Activated B cell treated with CpG ODN at 0.5 μM for 24 hours (primary cell): Measurements from ENCODE around the gene PRPH. TPM values are rescaled to one million over a fixed set of nuclear protein-coding genes. Genes with fewer than 3 reads are reported as not detected.
"Not testable (repeated sequence)": the region's sequence is repeated elsewhere in the genome, so short reads cannot be mapped to it uniquely, and the experiment has no call there.

Experiments used
- ATAC-seq: fragments of 200-7000 bp; cut with Tn5 transposase; one replicate; pipeline ENCODE4 v1.10.0; 2021; ENCODE audit warnings: low read depth, mild to moderate bottlenecking, moderate library complexity
- CTCF ChIA-PET: fragments of 350-600 bp; sonication (Branson Sonifier 250); formaldehyde crosslinking; loops from one replicate; lab custom pipeline; 2021; ENCODE audit warnings: antibody characterized with exemption; lab: Charles Lee
- POLR2A ChIA-PET: fragments of 350-600 bp; sonication (Branson Sonifier 250); formaldehyde crosslinking; loops from one replicate; lab custom pipeline; 2021; ENCODE audit warnings: antibody characterized with exemption; lab: Charles Lee
- DNase-seq: peaks from one replicate; pipeline ENCODE4 v3.0.0; 2022
- H3K27ac Mint-ChIP-seq: one replicate; pipeline ENCODE4 v1.8.0; 2020; ENCODE audit warnings: mixed read lengths
- H3K27me3 Mint-ChIP-seq: one replicate; pipeline ENCODE4 v1.8.0; 2021; ENCODE audit warnings: mixed read lengths
- H3K36me3 Mint-ChIP-seq: one replicate; pipeline ENCODE4 v1.8.0; 2021; ENCODE audit warnings: low read depth, mixed read lengths
- H3K4me1 Mint-ChIP-seq: one replicate; pipeline ENCODE4 v1.8.0; 2021; ENCODE audit warnings: mixed read lengths
- H3K4me3 Mint-ChIP-seq: one replicate; pipeline ENCODE4 v1.8.0; 2020; ENCODE audit warnings: mild to moderate bottlenecking, mixed read lengths
- H3K9me3 Mint-ChIP-seq: one replicate; pipeline ENCODE4 v1.8.0; 2020; ENCODE audit warnings: mixed read lengths
- CTCF ChIP-seq: fragments of 200-600 bp; IDR thresholded peaks from one replicate; pipeline ENCODE4 v1.8.0; 2022; ENCODE audit warnings: antibody characterized with exemption, mild to moderate bottlenecking
- intact Hi-C: fragments of 100-400 bp; cut with micrococcal nuclease; formaldehyde crosslinking; loops from one replicate; pipeline ENCODE4 v1.15.1; 2024
- total RNA-seq: library from RNA; stranded (reverse); gene quantifications from 2 replicates; pipeline ENCODE4 v1.2.3, GENCODE V29; 2022

Gene PRPH
- total RNA-seq, 1 donor from 2014 or later = not detected

- no peak for TF ChIP-seq CTCF
- DNase-seq (no peak), ATAC-seq (no peak)
- intact Hi-C loops = no loop called here
- POLR2A ChIA-PET = interaction anchor here (1.4 kb wide), 1 partner anchor 12 kb away, joined by 6 read pairs; no protein-coding TSS in a partner anchor
- Mint-ChIP-seq H3K9me3 (no peaks in the 10 kb centered on the region), H3K27ac (no peak overlapping the region), H3K4me1 (no peaks in the 10 kb centered on the region), H3K27me3 (peaks cover 2% of the 10 kb centered on the region), H3K36me3 (peaks cover 14% of the 10 kb centered on the region), H3K4me3 (no peak overlapping the region)
- CTCF ChIA-PET = no interaction called here
Measured at GRCh38 chr12:49277466-49277865, 17.5 kb upstream of the PRPH start.

GRCh38 chr12:49279706-49280159, 15.2 kb upstream of the PRPH start:
- POLR2A ChIA-PET = no interaction called here
- TF ChIP-seq CTCF = no peak
- no peaks in the 10 kb centered on the region for H3K9me3 Mint-ChIP-seq
- no peak overlapping the region for H3K4me3 Mint-ChIP-seq
- CTCF ChIA-PET = interaction anchor here (1.2 kb wide), 1 partner anchor 10 kb away, joined by 5 read pairs; no protein-coding TSS in a partner anchor
- H3K4me1 Mint-ChIP-seq = no peaks in the 10 kb centered on the region
- H3K36me3 Mint-ChIP-seq = no peaks in the 10 kb centered on the region
- intact Hi-C loops = no loop called here
- no peak overlapping the region for H3K27ac Mint-ChIP-seq
- DNase-seq (no peak), ATAC-seq (no peak)
- H3K27me3 Mint-ChIP-seq = peaks cover 5% of the 10 kb centered on the region

GRCh38 chr12:49280545-49280944, 14.4 kb upstream of the PRPH start:
- DNase-seq, H3K4me1 Mint-ChIP-seq, intact Hi-C loops, ATAC-seq, H3K9me3 Mint-ChIP-seq, H3K27me3 Mint-ChIP-seq, H3K27ac Mint-ChIP-seq, H3K36me3 Mint-ChIP-seq, H3K4me3 Mint-ChIP-seq: not testable (repeated sequence)
- ChIA-PET POLR2A (interaction anchor here (0.7 kb wide), 1 partner anchor 161 kb away, joined by 5 read pairs; no protein-coding TSS in a partner anchor), CTCF (interaction anchor here (1.2 kb wide), 1 partner anchor 9 kb away, joined by 5 read pairs; no protein-coding TSS in a partner anchor)

- ChIA-PET CTCF (no interaction called here), POLR2A (no interaction called here)
- Mint-ChIP-seq H3K4me3 (no peak overlapping the region), H3K36me3 (no peaks in the 10 kb centered on the region), H3K27me3 (peaks cover 14% of the 10 kb centered on the region), H3K4me1 (no peaks in the 10 kb centered on the region), H3K9me3 (no peaks in the 10 kb centered on the region), H3K27ac (no peak overlapping the region)
- no peak for ATAC-seq
- no peak for DNase-seq
- no peak for TF ChIP-seq CTCF
- intact Hi-C loops = no loop called here
Measured at GRCh38 chr12:49282302-49282701, 12.6 kb upstream of the PRPH start.

- CTCF ChIA-PET, intact Hi-C loops, H3K4me1 Mint-ChIP-seq, H3K36me3 Mint-ChIP-seq, H3K27ac Mint-ChIP-seq, H3K9me3 Mint-ChIP-seq, POLR2A ChIA-PET, H3K4me3 Mint-ChIP-seq, ATAC-seq, DNase-seq: not testable (repeated sequence)
- peaks cover 18% of the 10 kb centered on the region for H3K27me3 Mint-ChIP-seq
Measured at GRCh38 chr12:49282740-49283375, 12.1 kb upstream of the PRPH start.

- ATAC-seq (no peak), DNase-seq (no peak)
- Mint-ChIP-seq H3K36me3 (no peaks in the 10 kb centered on the region), H3K4me1 (no peaks in the 10 kb centered on the region), H3K27me3 (peaks cover 27% of the 10 kb centered on the region), H3K27ac (no peak overlapping the region), H3K4me3 (no peak overlapping the region), H3K9me3 (no peaks in the 10 kb centered on the region)
- TF ChIP-seq CTCF = no peak
- ChIA-PET CTCF (interaction anchor here (0.6 to 2.3 kb wide), 3 partner anchors 59 to 74 kb away, joined by 3 to 12 read pairs (median 4); no protein-coding TSS in a partner anchor), POLR2A (no interaction called here)
- intact Hi-C loops = no loop called here
Measured at GRCh38 chr12:49283541-49284429, 11.2 kb upstream of the PRPH start.
